A204.1 (cell line): ENCODE data around the gene SERHL2.
"Not testable (repeated sequence)": the region's sequence is repeated elsewhere in the genome, so short reads cannot be mapped to it uniquely, and the experiment has no call there.

ENCODE experiments used
- FAIRE-seq: peaks from 2 replicates; lab custom pipeline; 2012; peaks lifted over from hg19 to GRCh38; lab: Jason Lieb, UNC

Gene SERHL2

GRCh38 chr22:42535082-42535731 lies 18.5 kb upstream of the SERHL2 start:
- FAIRE-seq = not testable (repeated sequence)

- no peak for FAIRE-seq
Measured at GRCh38 chr22:42536166-42536565, 17.6 kb upstream of the SERHL2 start.

GRCh38 chr22:42536634-42537033 lies 17.1 kb upstream of the SERHL2 start:
- not testable (repeated sequence) for FAIRE-seq

GRCh38 chr22:42537199-42537831 lies 16.4 kb upstream of the SERHL2 start:
- not testable (repeated sequence) for FAIRE-seq

GRCh38 chr22:42539236-42539771 lies 14.5 kb upstream of the SERHL2 start:
- not testable (repeated sequence) for FAIRE-seq

- no peak for FAIRE-seq
Measured at GRCh38 chr22:42544686-42545085, 9.1 kb upstream of the SERHL2 start.

- no peak for FAIRE-seq
Measured at GRCh38 chr22:42547562-42547961, 6.2 kb upstream of the SERHL2 start.

- FAIRE-seq = not testable (repeated sequence)
Measured at GRCh38 chr22:42548126-42548525, 5.6 kb upstream of the SERHL2 start.

- FAIRE-seq = no peak
Measured at GRCh38 chr22:42548597-42549330, 5.0 kb upstream of the SERHL2 start.

- FAIRE-seq = no peak
Measured at GRCh38 chr22:42549331-42550060, 4.3 kb upstream of the SERHL2 start.

GRCh38 chr22:42552294-42552647 lies 1.5 kb upstream of the SERHL2 start:
- FAIRE-seq = not testable (repeated sequence)

GRCh38 chr22:42560381-42560780 lies 6.6 kb downstream of the SERHL2 start:
- no peak for FAIRE-seq

GRCh38 chr22:42560781-42561180 lies 7.0 kb downstream of the SERHL2 start:
- FAIRE-seq = no peak

- no peak for FAIRE-seq
Measured at GRCh38 chr22:42561856-42562255, 8.1 kb downstream of the SERHL2 start.

- no peak for FAIRE-seq
Measured at GRCh38 chr22:42562279-42562678, 8.5 kb downstream of the SERHL2 start.

GRCh38 chr22:42562684-42563083 lies 8.9 kb downstream of the SERHL2 start:
- FAIRE-seq = no peak

- FAIRE-seq = not testable (repeated sequence)
Measured at GRCh38 chr22:42563943-42564342, 10.2 kb downstream of the SERHL2 start.

- no peak for FAIRE-seq
Measured at GRCh38 chr22:42564699-42565098, 10.9 kb downstream of the SERHL2 start.

GRCh38 chr22:42565956-42566355 lies 12.2 kb downstream of the SERHL2 start:
- no peak for FAIRE-seq

- FAIRE-seq = not testable (repeated sequence)
Measured at GRCh38 chr22:42567950-42568349, 14.2 kb downstream of the SERHL2 start.

- FAIRE-seq = not testable (repeated sequence)
Measured at GRCh38 chr22:42570580-42570979, 16.8 kb downstream of the SERHL2 start.

GRCh38 chr22:42571068-42571467 lies 17.3 kb downstream of the SERHL2 start:
- FAIRE-seq = not testable (repeated sequence)
